HG03439 (cell line): ENCODE results near the gene ATP1B1.
"Not testable (repeated sequence)": the region's sequence is repeated elsewhere in the genome, so short reads cannot be mapped to it uniquely, and the experiment has no call there.

Source experiments
- ATAC-seq: cut with Tn5 transposase; IDR thresholded peaks from one replicate; pipeline ENCODE4 v1.9.1; 2021; ENCODE audit warnings: mild to moderate bottlenecking, moderate library complexity; ENCODE audit not compliant: unreplicated experiment

ATP1B1 gene

GRCh38 chr1:169113613-169114119 lies 7.2 kb downstream of the ATP1B1 start:
- ATAC-seq = no peak

- peak; percentile 64 for ATAC-seq
Observed at GRCh38 chr1:169115891-169116585, 9.5 kb downstream of the ATP1B1 start.

GRCh38 chr1:169117014-169117413 lies 10.5 kb downstream of the ATP1B1 start:
- ATAC-seq = no peak

- no peak for ATAC-seq
Observed at GRCh38 chr1:169117599-169117998, 11.1 kb downstream of the ATP1B1 start.

GRCh38 chr1:169118227-169118626 lies 11.7 kb downstream of the ATP1B1 start:
- no peak for ATAC-seq

- ATAC-seq = no peak
Observed at GRCh38 chr1:169119405-169119804, 12.9 kb downstream of the ATP1B1 start.

GRCh38 chr1:169120066-169120465 lies 13.6 kb downstream of the ATP1B1 start:
- ATAC-seq = no peak

- ATAC-seq = no peak
Observed at GRCh38 chr1:169121146-169121923, 14.8 kb downstream of the ATP1B1 start.

GRCh38 chr1:169122976-169123375 lies 16.5 kb downstream of the ATP1B1 start:
- ATAC-seq = peak; percentile 79

- no peak for ATAC-seq
Observed at GRCh38 chr1:169124459-169124858, 18.0 kb downstream of the ATP1B1 start.

GRCh38 chr1:169125597-169125996 lies 19.1 kb downstream of the ATP1B1 start:
- ATAC-seq = not testable (repeated sequence)

GRCh38 chr1:169126335-169126734 lies 19.8 kb downstream of the ATP1B1 start:
- ATAC-seq = no peak

GRCh38 chr1:169127305-169127704 lies 20.8 kb downstream of the ATP1B1 start:
- no peak for ATAC-seq

- no peak for ATAC-seq
Observed at GRCh38 chr1:169128562-169128961, 22.1 kb downstream of the ATP1B1 start.

- ATAC-seq = no peak
Observed at GRCh38 chr1:169129109-169129784, 22.8 kb downstream of the ATP1B1 start.

GRCh38 chr1:169130683-169131082 lies 24.2 kb downstream of the ATP1B1 start:
- ATAC-seq = no peak

- ATAC-seq = no peak
Observed at GRCh38 chr1:169132512-169133227, 26.2 kb downstream of the ATP1B1 start.

GRCh38 chr1:169133228-169133576 lies 26.7 kb downstream of the ATP1B1 start:
- ATAC-seq = no peak

GRCh38 chr1:169133801-169134502 lies 27.5 kb downstream of the ATP1B1 start:
- no peak for ATAC-seq

GRCh38 chr1:169137357-169137756 lies 30.9 kb downstream of the ATP1B1 start:
- ATAC-seq = no peak
